ENCODE measurements around the gene JUN. TPM values are rescaled to one million over a fixed set of nuclear protein-coding genes. Genes with fewer than 3 reads are reported as not detected.

JUN gene
- total and polyA plus RNA-seq, 2 donors (not counting 3 experiments of a cell fraction or from before 2014, with no cell fraction given): 88.3 to 89.3 TPM

DNA sequence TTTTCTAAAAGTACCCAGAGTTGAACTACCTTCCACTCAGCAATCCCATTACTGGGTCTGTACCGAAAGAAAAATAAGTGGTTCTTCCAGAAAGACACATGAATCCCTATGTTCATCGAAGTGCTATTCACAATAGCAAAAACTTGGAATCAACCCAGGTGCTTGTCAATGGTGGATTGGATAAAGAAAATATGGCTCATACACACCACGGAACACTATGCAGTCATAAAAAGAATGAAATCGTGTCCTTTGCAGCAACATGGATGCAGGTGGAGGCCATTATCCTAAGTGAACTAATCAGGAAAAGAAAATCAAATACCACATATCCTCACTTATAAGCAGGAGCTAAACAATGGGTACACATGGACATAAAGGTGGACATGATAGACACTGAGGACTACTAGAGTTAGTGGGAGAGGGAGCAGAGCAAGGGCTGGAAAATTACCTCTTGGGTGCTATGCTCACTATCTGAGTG, 32.9 kb upstream of the JUN start:
- BruUV-seq (replicated peaks): TSS peak; percentile 73
- no peak overlapping the region for H2AFZ ChIP-seq (ENCODE audit: low read depth, low read length)
- DNase-seq (ENCODE audit: low read depth, low spot score) (no peak), FAIRE-seq (no peak)
- no peaks in the 10 kb centered on the region for H3K36me3 ChIP-seq (ENCODE audit: control insufficient read depth in 2 of 2, extremely low read depth in 1 of 2, insufficient read depth in 2 of 2, low read length in 2 of 2)
- no peaks in the 10 kb centered on the region for H3K27me3 ChIP-seq (ENCODE audit: control insufficient read depth in 2 of 2, insufficient read depth in 2 of 2, low read length in 2 of 2)
- peak overlapping the region; percentile 95 for H3K9ac ChIP-seq (replicated peaks; ENCODE audit: extremely low read depth, insufficient read depth, low read length)
- ChIA-PET POLR2A (interaction anchor here (1.0 to 1.9 kb wide), 3 partner anchors 32 to 66 kb away, joined by 3 to 8 read pairs (median 3); partner anchors contain the start of gene JUN), CTCF (interaction anchor here (1.0 to 2.9 kb wide), 9 partner anchors 31 to 943 kb away, joined by 3 to 10 read pairs (median 5); no protein-coding TSS in a partner anchor)
- H3K4me1 ChIP-seq (ENCODE audit: control insufficient read depth, extremely low read depth, insufficient read depth, low read length): peaks cover 72% of the 10 kb centered on the region
- dilution Hi-C loops (cut with MboI; ENCODE audit: extremely low pct_ligation_motif_present, low sequenced_read_pairs) (no loop called here), intact Hi-C loops (cut with micrococcal nuclease) (loop anchor here (1.0 to 5.0 kb wide), 5 partner anchors 39 to 326 kb away; no protein-coding TSS in a partner anchor)
- no peak for TF ChIP-seq JUN (IDR thresholded peaks at IDR 0.05; ENCODE audit: borderline replicate concordance, insufficient read depth, insufficient read length, low read depth)
- TF ChIP-seq MYC (IDR thresholded peaks at IDR 0.05; ENCODE audit: low read depth, low read length): no peak
- TF ChIP-seq, protein P1, sequence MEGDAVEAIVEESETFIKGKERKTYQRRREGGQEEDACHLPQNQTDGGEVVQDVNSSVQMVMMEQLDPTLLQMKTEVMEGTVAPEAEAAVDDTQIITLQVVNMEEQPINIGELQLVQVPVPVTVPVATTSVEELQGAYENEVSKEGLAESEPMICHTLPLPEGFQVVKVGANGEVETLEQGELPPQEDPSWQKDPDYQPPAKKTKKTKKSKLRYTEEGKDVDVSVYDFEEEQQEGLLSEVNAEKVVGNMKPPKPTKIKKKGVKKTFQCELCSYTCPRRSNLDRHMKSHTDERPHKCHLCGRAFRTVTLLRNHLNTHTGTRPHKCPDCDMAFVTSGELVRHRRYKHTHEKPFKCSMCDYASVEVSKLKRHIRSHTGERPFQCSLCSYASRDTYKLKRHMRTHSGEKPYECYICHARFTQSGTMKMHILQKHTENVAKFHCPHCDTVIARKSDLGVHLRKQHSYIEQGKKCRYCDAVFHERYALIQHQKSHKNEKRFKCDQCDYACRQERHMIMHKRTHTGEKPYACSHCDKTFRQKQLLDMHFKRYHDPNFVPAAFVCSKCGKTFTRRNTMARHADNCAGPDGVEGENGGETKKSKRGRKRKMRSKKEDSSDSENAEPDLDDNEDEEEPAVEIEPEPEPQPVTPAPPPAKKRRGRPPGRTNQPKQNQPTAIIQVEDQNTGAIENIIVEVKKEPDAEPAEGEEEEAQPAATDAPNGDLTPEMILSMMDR (IDR thresholded peaks at IDR 0.05; ENCODE audit: extremely low read depth in 1 of 2, insufficient read depth in 1 of 2, low read depth in 1 of 2, low read length in 2 of 2): no peak
- no peak for TF ChIP-seq POLR2A (IDR thresholded peaks at IDR 0.05; ENCODE audit: low read depth, low read length)
- TF ChIP-seq, protein P2, sequence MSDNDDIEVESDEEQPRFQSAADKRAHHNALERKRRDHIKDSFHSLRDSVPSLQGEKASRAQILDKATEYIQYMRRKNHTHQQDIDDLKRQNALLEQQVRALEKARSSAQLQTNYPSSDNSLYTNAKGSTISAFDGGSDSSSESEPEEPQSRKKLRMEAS (IDR thresholded peaks at IDR 0.05; ENCODE audit: insufficient read depth, insufficient read length): no peak
- TF ChIP-seq EZH2 (IDR thresholded peaks at IDR 0.05; ENCODE audit: borderline replicate concordance, low read depth, low read length, severe bottlenecking): no peak
- H3K27ac ChIP-seq (ENCODE audit: insufficient read depth, low read depth, low read length): peak overlapping the region; percentile 100
- no peaks in the 10 kb centered on the region for H3K79me2 ChIP-seq (ENCODE audit: control insufficient read depth, insufficient read depth, low read length)
- peak overlapping the region in 1 of 3 experiments; percentile 8 for H3K4me3 ChIP-seq (replicated peaks in 1 of 3; ENCODE audit: insufficient read depth in 1 of 3, low read depth in 1 of 3, low read length in 3 of 3)
- H3K4me2 ChIP-seq (ENCODE audit: insufficient read depth, low read length): peak overlapping the region; percentile 88
- no peaks in the 10 kb centered on the region for H4K20me1 ChIP-seq (replicated peaks; ENCODE audit: control insufficient read depth, extremely low read depth, insufficient read depth, low read length)
- no peaks in the 10 kb centered on the region for H3K9me3 ChIP-seq (replicated peaks; ENCODE audit: control insufficient read depth, insufficient read depth, low read length)
- no peaks in the 10 kb centered on the region for H3K9me1 ChIP-seq (replicated peaks; ENCODE audit: control insufficient read depth, extremely low read depth, insufficient read depth, low read length)

All from endothelial cell of umbilical vein (primary cell).